Head of caudate nucleus (tissue), 42 donors: ENCODE data around the gene SMC1B.
"Not testable (repeated sequence)": the region's sequence is repeated elsewhere in the genome, so short reads cannot be mapped to it uniquely, and the experiment has no call there.

Experiments used
- DNase-seq, 42 donors: peaks; one replicate each; pipeline versions ENCODE4 v3.0.0 to v3.0.0-alpha.2; 2020 to 2021; ENCODE audit warnings: mixed read lengths in 7 of 42
- intact Hi-C: fragments of 100-400 bp; cut with DNase I; formaldehyde crosslinking; loops from one replicate; pipeline ENCODE4 v1.15.0; 2022

The SMC1B gene

GRCh38 chr22:45310977-45311531, 102.3 kb downstream of the SMC1B start:
- DNase-seq, result peak in 8 of 42 donors; percentile 18 to 57 (median 23)
- intact Hi-C loops, result no loop called here

GRCh38 chr22:45310331-45310976, 102.9 kb downstream of the SMC1B start:
- DNase-seq, result peak in 17 of 42 donors; percentile 21 to 52 (median 35)
- intact Hi-C loops, result no loop called here

DNA sequence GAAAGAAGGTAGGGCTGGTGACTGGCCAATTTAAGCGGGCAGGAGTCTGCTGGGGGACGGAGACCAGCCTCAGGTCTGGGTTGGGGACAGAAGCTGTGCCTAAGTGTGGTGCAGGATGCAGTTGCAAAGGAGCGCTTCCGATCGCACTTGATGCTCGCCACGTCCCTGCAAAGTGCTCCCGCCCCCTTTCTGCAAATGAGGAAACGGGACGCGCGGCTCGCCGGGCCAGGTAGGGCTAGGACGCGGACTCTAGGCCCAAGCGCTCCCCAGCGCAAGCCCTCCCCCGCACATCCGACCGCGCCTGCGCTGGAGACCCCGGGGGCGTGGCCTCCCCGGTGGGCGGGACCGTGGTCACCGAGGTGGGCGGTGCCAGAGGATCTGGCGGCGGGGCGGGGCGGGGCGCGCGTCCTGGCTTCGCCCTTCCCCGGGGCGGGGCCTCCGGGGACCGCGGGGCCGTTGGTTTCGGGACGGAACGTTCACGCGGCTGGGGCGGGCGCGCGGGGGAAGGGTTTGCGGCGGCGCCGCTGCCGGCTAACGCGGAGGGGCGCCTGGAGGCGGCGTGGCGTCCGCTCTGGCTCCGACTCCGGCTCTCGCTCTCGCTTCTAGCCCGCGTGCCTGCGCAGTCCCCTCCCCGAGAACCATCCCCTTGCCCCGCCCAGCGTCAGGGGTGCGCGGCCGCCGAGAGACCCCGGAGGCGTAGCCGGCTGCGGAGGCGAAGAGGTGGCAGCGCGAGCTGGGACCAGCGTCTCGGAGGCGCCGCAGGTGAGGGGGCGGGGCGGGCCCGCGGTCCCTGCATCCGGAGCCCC, 103.8 kb downstream of the SMC1B start, which contains the start of gene FAM118A:
TSS of gene FAM118A (plus strand) at position 513 of the 806 bp plus-strand sequence. CDS start 12,446 bp downstream, outside the sequence.
- peak; percentile 81 to 99 (median 96) for DNase-seq
- intact Hi-C loops, result loop anchor here (5.0 kb wide), 1 partner anchor 37 kb away; no protein-coding TSS in a partner anchor

GRCh38 chr22:45308957-45309421, 104.4 kb downstream of the SMC1B start:
- intact Hi-C loops, result loop anchor here (5.0 kb wide), 1 partner anchor 37 kb away; no protein-coding TSS in a partner anchor
- peak in 16 of 42 donors; percentile 10 to 56 (median 31) for DNase-seq

GRCh38 chr22:45308391-45308956, 104.9 kb downstream of the SMC1B start:
- intact Hi-C loops, result loop anchor here (5.0 kb wide), 1 partner anchor 36 kb away; no protein-coding TSS in a partner anchor
- DNase-seq, result no peak

DNA sequence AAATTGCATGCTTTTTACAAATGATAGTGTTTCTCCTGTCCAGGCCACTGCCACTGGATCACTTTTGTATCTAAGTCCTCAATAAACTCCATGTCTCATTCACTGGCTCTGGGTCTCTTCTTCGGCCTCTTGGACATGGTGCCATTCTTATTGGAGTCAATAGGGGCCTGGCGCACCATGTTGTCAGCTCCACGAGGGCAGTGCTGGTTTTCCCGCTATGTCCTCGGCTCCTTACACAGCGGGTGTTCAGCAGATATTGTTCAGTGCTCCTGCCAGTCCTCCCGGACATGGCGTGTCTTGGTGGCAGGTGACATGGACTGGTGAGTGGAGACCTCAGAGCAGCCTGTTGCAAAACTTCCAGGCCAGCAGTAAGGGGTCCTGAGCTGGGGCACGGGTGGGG, 107.3 kb downstream of the SMC1B start:
- intact Hi-C loops, result loop anchor here (5.0 kb wide), 1 partner anchor 34 kb away; no protein-coding TSS in a partner anchor
- no peak for DNase-seq

GRCh38 chr22:45305456-45306075, 107.8 kb downstream of the SMC1B start:
- intact Hi-C loops, result loop anchor here (5.0 kb wide), 1 partner anchor 33 kb away; no protein-coding TSS in a partner anchor
- no peak for DNase-seq

GRCh38 chr22:45304971-45305370, 108.4 kb downstream of the SMC1B start:
- DNase-seq, result no peak
- intact Hi-C loops, result loop anchor here (5.0 kb wide), 1 partner anchor 33 kb away; no protein-coding TSS in a partner anchor

DNA sequence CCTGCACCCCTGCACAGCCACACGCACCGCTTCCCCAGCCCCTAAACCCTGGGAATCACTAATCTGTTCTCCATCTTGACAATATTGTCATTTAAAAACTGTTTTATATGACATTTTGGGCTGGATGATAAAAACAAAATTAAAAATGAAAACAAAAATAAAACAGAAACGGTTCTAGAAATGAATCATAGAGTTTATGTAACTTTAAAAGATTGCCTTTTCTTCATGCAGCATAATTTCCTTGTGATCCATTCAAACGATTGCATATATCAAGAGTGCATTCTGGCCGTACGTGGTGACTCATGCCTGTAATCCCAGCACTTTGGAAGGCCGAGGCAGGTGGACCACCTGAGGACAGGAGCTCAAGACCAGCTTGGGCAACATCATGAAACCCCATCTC, 110.2 kb downstream of the SMC1B start:
- intact Hi-C loops, result no loop called here

GRCh38 chr22:45302751-45303150, 110.6 kb downstream of the SMC1B start:
- intact Hi-C loops, result no loop called here

More for the DNA sequence above, 110.2 kb downstream of the SMC1B start:
- DNase-seq, result no peak

DNA sequence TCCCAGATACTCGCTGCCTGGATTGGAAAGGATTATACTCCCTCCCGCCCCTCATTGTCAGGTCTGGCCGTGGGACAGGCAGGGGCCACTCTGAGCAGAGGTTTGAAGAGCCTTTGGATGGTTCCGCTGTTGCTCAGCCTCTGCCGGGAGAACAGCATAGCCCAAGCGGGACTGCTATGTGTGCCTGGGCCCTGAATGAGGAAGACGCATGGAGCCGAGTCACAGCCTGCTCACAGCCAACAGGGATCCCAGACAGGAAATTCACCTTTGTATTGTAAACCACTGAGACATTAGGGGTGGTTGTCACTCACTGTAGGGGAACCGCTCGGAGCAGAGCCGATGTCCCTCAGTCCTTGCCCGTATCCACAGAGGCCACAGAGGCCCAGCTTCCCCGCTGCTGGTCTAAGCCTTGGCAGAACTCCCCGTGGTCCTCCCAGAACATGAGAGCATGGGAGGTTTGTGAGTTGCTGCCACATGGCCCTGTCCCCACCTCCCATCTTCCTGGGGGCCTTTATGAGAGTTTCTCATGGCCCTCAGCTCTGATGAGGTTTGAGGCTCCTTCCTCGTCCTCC, 114.4 kb downstream of the SMC1B start:
- intact Hi-C loops, result no loop called here

More at GRCh38 chr22:45302751-45303150, 110.6 kb downstream of the SMC1B start:
- no peak for DNase-seq

GRCh38 chr22:45296628-45297297, 116.6 kb downstream of the SMC1B start:
- no peak for DNase-seq
- intact Hi-C loops, result no loop called here

More for the DNA sequence above, 114.4 kb downstream of the SMC1B start:
- DNase-seq, result no peak

DNA sequence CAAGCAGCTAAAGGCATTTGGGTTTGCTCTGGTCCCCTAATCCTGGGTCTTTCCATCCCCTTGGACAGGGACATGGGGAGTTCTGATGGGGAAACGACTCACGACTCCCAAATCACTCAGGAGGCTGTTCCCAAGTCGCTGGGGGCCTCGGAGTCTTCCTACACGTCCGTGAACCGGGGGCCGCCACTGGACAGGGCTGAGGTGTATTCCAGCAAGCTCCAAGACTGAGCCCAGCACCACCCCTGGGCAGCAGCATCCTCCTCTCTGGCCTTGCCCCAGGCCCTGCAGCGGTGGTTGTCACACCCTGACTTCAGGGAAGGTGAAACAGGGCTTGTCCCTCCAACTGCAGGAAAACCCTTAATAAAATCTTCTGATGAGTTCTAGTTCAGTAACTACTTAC, 117.9 kb downstream of the SMC1B start:
- intact Hi-C loops, result no loop called here
- no peak for DNase-seq

DNA sequence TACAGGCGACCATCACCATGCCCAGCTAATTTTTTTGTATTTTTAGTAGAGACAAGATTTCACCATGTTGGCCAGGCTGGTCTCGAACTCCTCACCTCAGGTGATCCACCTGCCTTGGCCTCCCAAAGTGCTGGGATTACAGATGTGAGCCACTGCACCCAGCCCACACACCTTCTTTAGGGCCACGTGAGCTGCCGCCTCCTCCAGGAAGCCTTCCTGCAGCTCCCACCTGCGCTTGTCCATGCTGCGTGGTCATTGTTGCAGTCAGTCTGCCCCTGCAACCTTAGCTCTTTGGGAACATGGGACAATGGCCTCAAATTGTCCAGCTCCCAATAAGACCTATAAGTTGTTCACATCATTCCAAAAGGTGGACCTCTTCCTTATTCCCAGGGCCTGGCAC, 118.4 kb downstream of the SMC1B start:
- DNase-seq, intact Hi-C loops: not testable (repeated sequence)
